ENCODE results near the gene NMRAL1.

NMRAL1 gene

GRCh38 chr16:4463522-4464163, 10.8 kb downstream of the NMRAL1 start:
- TF ChIP-seq GATA3 (IDR thresholded peaks at IDR 0.05; ENCODE audit: low read depth, low read length) (no peak), GATA2 (IDR thresholded peaks at IDR 0.05; ENCODE audit: low read depth, low read length) (no peak)

GRCh38 chr16:4461250-4462085, 13.0 kb downstream of the NMRAL1 start:
- TF ChIP-seq GATA3 (IDR thresholded peaks at IDR 0.05; ENCODE audit: low read depth, low read length): no peak
- TF ChIP-seq GATA2 (IDR thresholded peaks at IDR 0.05; ENCODE audit: low read depth, low read length): no peak

- TF ChIP-seq GATA3 (IDR thresholded peaks at IDR 0.05; ENCODE audit: low read depth, low read length): no peak
- TF ChIP-seq GATA2 (IDR thresholded peaks at IDR 0.05; ENCODE audit: low read depth, low read length): no peak
Measured at GRCh38 chr16:4460936-4461249, 13.5 kb downstream of the NMRAL1 start.

DNA sequence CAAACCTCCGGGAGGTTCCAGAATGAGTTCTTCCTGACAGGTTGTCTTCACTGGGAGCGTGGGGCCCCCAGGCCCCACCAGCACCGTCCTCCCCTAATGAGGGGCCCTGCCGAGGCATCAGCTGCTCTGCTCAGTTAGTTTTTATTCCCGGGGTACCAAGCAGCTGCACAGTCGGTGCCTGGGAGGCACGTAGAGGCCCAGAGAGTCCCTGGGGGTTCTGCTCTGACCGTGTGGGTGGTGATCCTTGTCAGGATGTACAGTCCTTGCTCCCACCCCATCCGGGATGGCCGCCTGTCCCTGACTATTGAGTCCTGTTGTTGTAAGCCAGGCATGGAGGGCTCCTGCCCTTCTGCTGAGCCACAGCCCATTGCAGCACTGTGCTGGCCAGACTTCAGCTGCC, 18.5 kb downstream of the NMRAL1 start:
- TF ChIP-seq GATA2 (IDR thresholded peaks at IDR 0.05; ENCODE audit: low read depth, low read length) (no peak), GATA3 (IDR thresholded peaks at IDR 0.05; ENCODE audit: low read depth, low read length) (no peak)

DNA sequence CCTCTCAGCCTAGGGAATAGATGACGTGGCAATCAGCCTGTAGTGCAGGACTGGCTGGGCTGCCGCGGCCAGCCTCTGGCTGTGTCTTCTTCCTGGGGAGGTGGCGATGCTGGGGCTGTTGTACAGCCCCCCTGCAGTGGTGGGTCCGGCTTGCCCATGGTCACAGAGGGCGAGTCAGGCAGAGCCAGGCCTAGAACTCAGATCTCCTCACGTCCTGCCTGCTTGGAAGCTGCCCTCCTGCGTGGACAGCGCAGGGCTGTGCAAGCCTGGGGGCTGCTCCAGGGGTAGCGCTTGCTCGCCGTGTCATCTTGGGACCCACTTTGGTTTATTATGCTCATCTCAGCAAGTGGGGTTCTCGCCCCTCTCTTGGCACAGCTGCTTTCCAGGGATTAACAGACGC, 19.3 kb downstream of the NMRAL1 start:
- TF ChIP-seq GATA3 (IDR thresholded peaks at IDR 0.05; ENCODE audit: low read depth, low read length): no peak
- no peak for TF ChIP-seq GATA2 (IDR thresholded peaks at IDR 0.05; ENCODE audit: low read depth, low read length)

DNA sequence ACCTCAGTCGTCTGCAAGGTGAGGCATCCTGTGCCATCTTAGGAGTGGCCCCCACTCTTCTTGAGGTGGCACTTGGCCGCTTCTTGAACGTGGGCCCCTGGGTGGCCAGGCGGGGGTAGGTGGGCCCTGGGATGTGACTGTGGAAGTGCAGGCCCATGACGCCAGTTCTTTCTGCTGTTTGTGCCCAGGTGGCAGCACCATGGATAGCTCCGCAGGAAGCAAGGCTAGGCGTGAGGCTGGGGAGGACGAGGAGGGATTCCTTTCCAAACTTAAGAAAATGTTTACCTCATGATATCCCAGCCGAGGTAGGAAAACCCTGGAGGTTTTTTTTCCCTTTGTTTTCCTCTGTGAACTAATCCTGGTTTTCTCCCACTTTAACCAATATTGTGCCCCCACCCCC, 19.8 kb downstream of the NMRAL1 start:
- TF ChIP-seq GATA2 (IDR thresholded peaks at IDR 0.05; ENCODE audit: low read depth, low read length) (no peak), GATA3 (IDR thresholded peaks at IDR 0.05; ENCODE audit: low read depth, low read length) (no peak)

DNA sequence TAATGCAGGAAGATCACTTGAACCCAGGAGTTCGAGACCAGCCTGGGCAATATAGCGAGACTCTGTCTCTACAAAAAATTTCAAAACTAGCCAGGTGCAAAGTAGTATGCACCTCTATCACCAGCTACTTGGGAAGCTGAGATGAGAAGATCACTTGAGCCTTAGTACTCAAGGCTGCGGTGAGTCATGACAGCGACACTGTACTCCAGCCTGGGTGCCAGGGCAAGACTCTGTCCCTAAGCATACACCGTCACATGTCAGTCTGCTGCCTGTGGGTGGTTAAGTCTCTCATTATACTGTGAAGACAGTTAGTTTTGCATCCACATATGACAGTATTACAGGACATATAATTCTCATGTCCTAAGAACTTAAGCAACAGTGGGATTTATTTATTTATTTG, 21.8 kb downstream of the NMRAL1 start:
- TF ChIP-seq GATA3 (IDR thresholded peaks at IDR 0.05; ENCODE audit: low read depth, low read length): no peak
- TF ChIP-seq GATA2 (IDR thresholded peaks at IDR 0.05; ENCODE audit: low read depth, low read length): no peak

DNA sequence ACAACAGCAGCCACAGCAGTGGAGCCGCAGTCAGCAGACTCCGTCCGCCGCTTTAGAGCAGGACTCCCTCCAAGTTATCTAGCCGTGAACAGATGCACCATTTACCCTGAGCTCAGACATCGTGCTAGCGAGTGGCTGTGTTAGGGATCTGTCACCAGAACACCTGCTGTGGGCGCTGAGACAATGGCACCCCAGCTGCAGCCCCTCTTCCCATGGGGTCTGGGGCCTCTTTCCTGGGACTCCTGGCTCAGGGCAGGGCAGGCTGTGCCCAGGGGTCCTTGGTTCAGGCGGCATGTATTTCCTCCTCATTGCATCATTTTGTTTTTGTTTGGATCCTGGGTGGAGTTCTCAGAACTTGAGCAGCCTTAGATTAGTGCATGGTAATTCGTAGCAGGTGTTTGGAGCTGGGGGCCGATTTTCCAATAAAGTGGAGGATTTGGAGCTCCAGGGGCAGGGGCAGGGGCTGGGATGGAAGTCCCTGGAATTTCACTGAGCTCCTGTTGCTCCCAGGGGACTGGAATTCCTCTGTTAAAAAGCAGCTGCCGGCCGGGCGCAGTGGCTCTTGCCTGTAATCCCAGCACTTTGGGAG, 23.4 kb downstream of the NMRAL1 start:
- TF ChIP-seq GATA3 (IDR thresholded peaks at IDR 0.05; ENCODE audit: low read depth, low read length) (no peak), GATA2 (IDR thresholded peaks at IDR 0.05; ENCODE audit: low read depth, low read length) (no peak)

GRCh38 chr16:4450430-4450829, 24.0 kb downstream of the NMRAL1 start:
- TF ChIP-seq GATA3 (IDR thresholded peaks at IDR 0.05; ENCODE audit: low read depth, low read length) (no peak), GATA2 (IDR thresholded peaks at IDR 0.05; ENCODE audit: low read depth, low read length) (no peak)

DNA sequence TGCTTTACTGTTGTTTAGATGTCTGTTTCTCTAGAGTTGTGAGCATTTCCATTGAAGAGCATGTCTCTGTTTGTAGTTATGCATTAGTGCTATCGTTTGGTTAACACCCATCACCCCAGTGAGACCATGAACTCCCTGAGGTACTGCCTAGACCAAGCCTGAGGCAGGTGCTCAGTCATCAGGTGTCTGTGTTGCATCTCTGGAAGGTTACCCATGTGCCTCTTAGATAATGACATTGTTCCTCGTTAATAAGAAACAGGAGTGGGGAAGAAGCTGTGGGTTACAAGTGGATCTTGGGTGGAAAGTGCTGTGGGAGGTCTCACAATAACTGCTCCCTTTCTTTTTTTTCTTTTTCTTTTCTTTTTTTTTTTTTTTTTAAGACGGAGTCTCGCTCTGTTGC, 30.4 kb downstream of the NMRAL1 start:
- TF ChIP-seq GATA3 (IDR thresholded peaks at IDR 0.05; ENCODE audit: low read depth, low read length) (no peak), GATA2 (IDR thresholded peaks at IDR 0.05; ENCODE audit: low read depth, low read length) (no peak)

DNA sequence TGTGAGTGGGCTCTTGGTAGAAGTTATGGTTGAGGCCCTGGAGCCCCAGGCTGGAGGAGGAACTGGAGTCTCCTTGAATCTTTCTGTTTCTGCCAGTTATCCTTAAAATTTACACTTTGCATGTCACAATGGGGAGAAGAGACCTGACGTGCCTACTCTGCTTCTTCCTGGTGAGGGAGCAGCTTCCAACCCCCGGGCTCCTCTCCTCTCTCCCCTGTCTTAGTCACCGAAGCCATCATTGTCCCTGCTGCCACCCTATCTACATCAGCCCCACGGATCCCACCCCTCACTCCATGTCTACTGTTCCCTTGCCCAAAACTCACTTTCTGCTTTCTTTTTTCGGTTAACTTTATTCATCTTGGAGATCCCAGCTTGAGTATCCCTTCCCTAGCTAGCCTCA, 31.2 kb downstream of the NMRAL1 start:
- TF ChIP-seq GATA3 (IDR thresholded peaks at IDR 0.05; ENCODE audit: low read depth, low read length) (no peak), GATA2 (IDR thresholded peaks at IDR 0.05; ENCODE audit: low read depth, low read length) (no peak)

- TF ChIP-seq GATA2 (IDR thresholded peaks at IDR 0.05; ENCODE audit: low read depth, low read length): no peak
- TF ChIP-seq GATA3 (IDR thresholded peaks at IDR 0.05; ENCODE audit: low read depth, low read length): no peak
Measured at GRCh38 chr16:4442371-4442770, 32.1 kb downstream of the NMRAL1 start.

DNA sequence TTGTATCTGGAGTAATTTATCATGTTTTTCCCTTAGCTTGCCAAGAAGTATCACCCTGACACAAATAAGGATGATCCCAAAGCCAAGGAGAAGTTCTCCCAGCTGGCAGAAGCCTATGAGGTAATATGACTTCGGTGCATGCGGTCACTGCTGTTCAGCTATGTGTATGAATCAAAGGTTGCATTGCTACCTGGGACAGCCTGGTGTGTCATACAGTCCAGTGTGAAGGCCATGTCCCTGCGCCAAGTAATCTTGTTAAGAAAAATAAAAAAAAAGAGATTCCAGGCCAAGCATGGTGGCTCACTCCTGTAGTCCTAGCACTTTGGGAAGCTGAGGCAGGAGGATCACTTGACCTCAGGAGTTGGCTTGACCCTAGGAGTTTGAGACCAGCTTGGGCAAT, 37.1 kb downstream of the NMRAL1 start:
- TF ChIP-seq GATA3 (IDR thresholded peaks at IDR 0.05; ENCODE audit: low read depth, low read length) (no peak), GATA2 (IDR thresholded peaks at IDR 0.05; ENCODE audit: low read depth, low read length) (no peak)

- TF ChIP-seq GATA2 (IDR thresholded peaks at IDR 0.05; ENCODE audit: low read depth, low read length) (no peak), GATA3 (IDR thresholded peaks at IDR 0.05; ENCODE audit: low read depth, low read length) (no peak)
Measured at GRCh38 chr16:4435337-4436067, 38.9 kb downstream of the NMRAL1 start.

All from SH-SY5Y (cell line).